Esophagus squamous epithelium (tissue), 5 donors: ENCODE measurements around the gene UBR3. TPM values are rescaled to one million over a fixed set of nuclear protein-coding genes. Genes with fewer than 3 reads are reported as not detected.

Source experiments
- DNase-seq: peaks from one replicate; lab custom pipeline; 2025; lab: John Stamatoyannopoulos, UW
- H3K27ac ChIP-seq, 4 donors: fragments of 200-600 bp; sonication (generic); one replicate each; pipeline ENCODE4 v1.5.1; 2016 to 2019; ENCODE audit warnings: mild to moderate bottlenecking in 1 of 4
- H3K27me3 ChIP-seq, 4 donors: fragments of 200-600 bp; sonication (generic); 1 replicate in 3 of 4; 2 replicates in 1 of 4; pipeline versions ENCODE4 v1.5.1 to v1.6.0; 2017 to 2021; ENCODE audit warnings: antibody characterized with exemption in 1 of 4
- H3K36me3 ChIP-seq, 3 donors: fragments of 200-600 bp; sonication (generic); one replicate each; pipeline ENCODE4 v1.5.1; 2016 to 2019
- H3K4me1 ChIP-seq, 3 donors: fragments of 200-600 bp; sonication (generic); one replicate each; pipeline ENCODE4 v1.5.1; 2017 to 2019
- H3K4me3 ChIP-seq, 4 donors: fragments of 200-600 bp; sonication (generic); 1 replicate in 3 of 4; 2 replicates in 1 of 4; pipeline ENCODE4 v1.5.1; 2016 to 2019; ENCODE audit warnings: mild to moderate bottlenecking in 2 of 4, moderate library complexity in 1 of 4
- H3K9me3 ChIP-seq, 3 donors: fragments of 200-600 bp; sonication (generic); one replicate each; pipeline ENCODE4 v1.5.1; 2016 to 2019
- POLR2A ChIP-seq, 4 donors: fragments of 450-650 bp; IDR thresholded peaks; one replicate each; pipeline ENCODE4 v1.6.1; 2017; ENCODE audit warnings: antibody characterized with exemption in 4 of 4, mild to moderate bottlenecking in 4 of 4, moderate library complexity in 3 of 4
- whole genome bisulfite sequencing, 2 donors: methylation state at CpG; one replicate each; pipeline ENCODE4 v1.1.5; 2018; 5-methylcytosine and 5-hydroxymethylcytosine counted together
- intact Hi-C: fragments of 100-400 bp; cut with DNase I; formaldehyde crosslinking; loops from one replicate; pipeline ENCODE4 v1.15.0; 2022
- total RNA-seq, 4 donors: library from RNA; depleted of rRNA; stranded (reverse); fragments of >200 nt; gene quantifications; one replicate each; pipeline ENCODE4 v1.1.0, GENCODE V29; 2016
- TF ChIP-seq, protein P1 (sequence below), 6 experiments: fragments of 450-650 bp in 4 of 6; fragments of 200-600 bp in 2 of 6; sonication (generic) in 2 of 6; IDR thresholded peaks; one replicate each; pipeline ENCODE4 v1.5.1; 2016 to 2019; ENCODE audit warnings: antibody characterized with exemption in 6 of 6, mild to moderate bottlenecking in 4 of 6, moderate library complexity in 4 of 6
- donor health status: DM: yes; HTN: yes; CAD: no.

The UBR3 gene
- total RNA-seq, 4 donors from 2014 or later: 26.9 to 56.8 (median 43.2) TPM

DNA sequence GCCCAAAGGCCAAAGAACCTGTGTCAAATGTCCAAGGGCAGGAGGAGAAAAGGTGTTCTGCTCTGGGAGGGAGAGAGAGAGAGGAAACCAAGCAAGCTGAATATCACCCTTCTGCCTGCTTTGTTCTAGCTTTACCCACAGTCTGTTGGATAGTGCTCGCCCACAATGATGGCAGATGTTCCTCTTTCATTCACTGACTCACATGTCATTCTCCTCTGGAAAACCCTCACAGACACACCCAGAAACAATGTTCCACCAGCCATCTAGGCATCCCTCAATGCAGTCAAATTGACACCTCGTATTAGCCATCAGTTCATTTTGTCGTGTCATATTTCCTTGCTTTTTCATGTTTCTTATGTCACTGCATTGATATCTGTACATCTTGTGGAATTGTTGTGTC, 150.3 kb downstream of the UBR3 start:
- TF ChIP-seq, protein P1, sequence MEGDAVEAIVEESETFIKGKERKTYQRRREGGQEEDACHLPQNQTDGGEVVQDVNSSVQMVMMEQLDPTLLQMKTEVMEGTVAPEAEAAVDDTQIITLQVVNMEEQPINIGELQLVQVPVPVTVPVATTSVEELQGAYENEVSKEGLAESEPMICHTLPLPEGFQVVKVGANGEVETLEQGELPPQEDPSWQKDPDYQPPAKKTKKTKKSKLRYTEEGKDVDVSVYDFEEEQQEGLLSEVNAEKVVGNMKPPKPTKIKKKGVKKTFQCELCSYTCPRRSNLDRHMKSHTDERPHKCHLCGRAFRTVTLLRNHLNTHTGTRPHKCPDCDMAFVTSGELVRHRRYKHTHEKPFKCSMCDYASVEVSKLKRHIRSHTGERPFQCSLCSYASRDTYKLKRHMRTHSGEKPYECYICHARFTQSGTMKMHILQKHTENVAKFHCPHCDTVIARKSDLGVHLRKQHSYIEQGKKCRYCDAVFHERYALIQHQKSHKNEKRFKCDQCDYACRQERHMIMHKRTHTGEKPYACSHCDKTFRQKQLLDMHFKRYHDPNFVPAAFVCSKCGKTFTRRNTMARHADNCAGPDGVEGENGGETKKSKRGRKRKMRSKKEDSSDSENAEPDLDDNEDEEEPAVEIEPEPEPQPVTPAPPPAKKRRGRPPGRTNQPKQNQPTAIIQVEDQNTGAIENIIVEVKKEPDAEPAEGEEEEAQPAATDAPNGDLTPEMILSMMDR (IDR thresholded peaks at IDR 0.05): no peak
- no peak for TF ChIP-seq POLR2A (IDR thresholded peaks at IDR 0.05)
- no peak for DNase-seq
- H3K4me3 ChIP-seq: no peak overlapping the region
- H3K27me3 ChIP-seq: no peaks in the 10 kb centered on the region
- 90 to 97% methylated on average over 3 of the region's 3 CpGs for WGBS, 2 donors
- H3K4me1 ChIP-seq: no peaks in the 10 kb centered on the region
- intact Hi-C loops: no loop called here
- peaks cover 0 to 46% (median 0%) of the 10 kb centered on the region in 3 donors for H3K36me3 ChIP-seq
- no peak overlapping the region for H3K27ac ChIP-seq
- peaks cover 0 to 21% (median 7%) of the 10 kb centered on the region in 3 donors for H3K9me3 ChIP-seq

DNA sequence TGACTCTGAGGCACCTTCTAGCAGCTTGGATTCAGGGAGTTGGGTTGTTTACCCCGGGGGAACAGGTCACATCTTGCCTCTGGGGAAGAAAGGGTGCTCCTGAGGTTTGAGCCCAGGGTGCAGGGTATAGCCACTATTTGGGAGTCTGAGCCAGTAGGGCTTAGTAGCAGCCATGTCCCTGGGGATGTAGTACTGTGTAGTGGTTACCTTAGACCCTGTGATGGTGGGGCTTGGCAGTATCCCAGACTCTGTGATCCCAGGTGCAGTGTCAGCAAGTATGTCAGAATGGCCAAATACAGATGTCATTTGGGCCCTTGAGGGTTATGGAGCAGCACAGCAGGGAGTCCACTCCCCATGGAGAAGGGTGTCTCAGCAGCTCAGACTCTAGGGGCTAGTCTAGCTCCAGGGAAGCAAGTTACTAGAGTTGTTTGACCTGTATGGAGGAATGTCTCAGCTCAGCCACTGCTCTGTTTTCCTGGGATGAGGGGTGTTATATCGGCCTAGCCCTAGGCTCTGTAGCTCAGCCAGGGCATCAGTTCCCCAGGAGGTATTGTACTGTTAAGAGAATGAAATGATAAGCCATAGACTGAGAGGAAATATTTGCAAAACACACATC, 151.3 kb downstream of the UBR3 start:
- intact Hi-C loops: no loop called here
- TF ChIP-seq, protein P1 (IDR thresholded peaks at IDR 0.05): no peak
- no peak for TF ChIP-seq POLR2A (IDR thresholded peaks at IDR 0.05)

DNA sequence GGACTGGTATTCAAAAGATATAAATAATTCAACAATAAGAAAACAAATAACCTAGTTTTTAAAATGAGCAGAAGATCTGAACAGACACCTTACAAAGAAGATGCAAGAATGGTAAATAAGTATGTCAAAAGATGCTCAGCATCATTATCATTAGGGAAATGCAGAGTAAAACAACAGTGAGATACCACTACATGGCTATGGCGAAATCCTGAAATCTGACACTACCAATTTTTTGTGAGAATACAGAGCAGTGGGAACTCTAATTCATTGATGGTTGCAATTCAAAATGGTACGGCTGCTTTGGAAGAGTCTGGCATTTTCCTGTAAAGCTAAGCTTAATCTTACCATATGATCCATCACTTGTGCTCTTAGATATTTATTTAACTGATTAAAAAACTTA, 151.8 kb downstream of the UBR3 start:
- Histone ChIP-seq H3K4me3 (no peak overlapping the region), H3K27ac (no peak overlapping the region), H3K4me1 (no peaks in the 10 kb centered on the region), H3K36me3 (peaks cover 0 to 46% (median 0%) of the 10 kb centered on the region in 3 donors), H3K9me3 (peaks cover 0 to 21% (median 7%) of the 10 kb centered on the region in 3 donors), H3K27me3 (no peaks in the 10 kb centered on the region)
- no peak for TF ChIP-seq POLR2A (IDR thresholded peaks at IDR 0.05)
- TF ChIP-seq, protein P1 (IDR thresholded peaks at IDR 0.05): no peak
- DNase-seq: no peak
- WGBS, 2 donors: 96 to 98% methylated on average over 2 of the region's 2 CpGs
- intact Hi-C loops: no loop called here

More for the DNA sequence above, 151.3 kb downstream of the UBR3 start:
- Histone ChIP-seq H3K9me3 (peaks cover 0 to 21% (median 7%) of the 10 kb centered on the region in 3 donors), H3K27ac (no peak overlapping the region), H3K4me3 (no peak overlapping the region), H3K36me3 (peaks cover 0 to 46% (median 0%) of the 10 kb centered on the region in 3 donors), H3K27me3 (no peaks in the 10 kb centered on the region), H3K4me1 (no peaks in the 10 kb centered on the region)
- no peak for DNase-seq
- 83 to 89% methylated on average over 1 of the region's 2 CpGs for WGBS, 2 donors

DNA sequence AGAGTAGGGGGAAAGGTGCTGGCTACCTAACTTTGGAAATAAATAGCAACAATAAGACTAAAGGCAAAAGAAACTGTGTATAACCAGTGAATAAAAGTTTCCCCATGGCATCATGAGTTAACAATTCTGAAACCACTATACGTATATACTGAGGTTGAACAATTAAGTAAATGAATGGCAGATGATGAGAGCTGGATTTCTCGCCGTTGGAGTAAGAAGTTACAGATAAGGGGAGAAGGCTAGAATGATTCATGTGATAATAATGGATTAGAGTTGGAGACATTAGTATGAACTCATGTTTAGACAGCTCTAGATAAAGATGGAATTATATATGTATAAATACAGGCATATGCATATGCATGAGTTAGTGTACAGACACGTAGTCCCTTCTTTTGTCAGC, 152.7 kb downstream of the UBR3 start:
- peaks cover 0 to 46% (median 0%) of the 10 kb centered on the region in 3 donors for H3K36me3 ChIP-seq
- no peak overlapping the region for H3K27ac ChIP-seq
- H3K4me3 ChIP-seq: no peak overlapping the region
- TF ChIP-seq, protein P1 (IDR thresholded peaks at IDR 0.05): no peak
- TF ChIP-seq POLR2A (IDR thresholded peaks at IDR 0.05): no peak
- no peaks in the 10 kb centered on the region for H3K27me3 ChIP-seq
- 87 to 88% methylated on average over 4 of the region's 4 CpGs for WGBS, 2 donors
- peaks cover 0 to 21% (median 7%) of the 10 kb centered on the region in 3 donors for H3K9me3 ChIP-seq
- intact Hi-C loops: no loop called here
- DNase-seq: no peak
- no peaks in the 10 kb centered on the region for H3K4me1 ChIP-seq

DNA sequence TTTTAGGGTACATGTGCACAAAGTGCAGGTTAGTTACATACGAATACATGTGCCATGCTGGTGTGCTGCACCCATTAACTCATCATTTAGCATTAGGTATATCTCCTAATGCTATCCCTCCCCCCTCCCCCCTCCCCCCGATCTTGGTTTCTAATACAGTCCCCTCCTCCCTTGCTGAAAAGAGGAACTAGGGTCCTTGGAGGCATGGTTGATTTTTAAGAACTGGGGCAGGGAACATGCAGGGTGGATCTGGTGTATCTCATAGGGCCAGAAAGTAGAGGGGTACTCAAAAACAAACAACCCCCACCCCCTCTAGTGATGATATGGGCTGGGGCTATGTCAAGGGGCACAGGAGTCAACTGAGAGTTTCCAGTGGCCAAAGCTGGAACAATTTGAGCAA, 153.4 kb downstream of the UBR3 start:
- DNase-seq: no peak
- intact Hi-C loops: no loop called here
- WGBS, 2 donors: 60 to 90% methylated on average over 2 of the region's 2 CpGs
- Histone ChIP-seq H3K9me3 (peaks cover 0 to 18% (median 7%) of the 10 kb centered on the region in 3 donors), H3K4me3 (no peak overlapping the region), H3K27ac (no peak overlapping the region), H3K36me3 (peaks cover 0 to 42% (median 0%) of the 10 kb centered on the region in 3 donors), H3K27me3 (no peaks in the 10 kb centered on the region), H3K4me1 (no peaks in the 10 kb centered on the region)
- TF ChIP-seq, protein P1 (IDR thresholded peaks at IDR 0.05): no peak
- no peak for TF ChIP-seq POLR2A (IDR thresholded peaks at IDR 0.05)
